GM10847 (cell line): ENCODE data around the gene INSYN1.

ENCODE experiments used
- POLR2A ChIP-seq: IDR thresholded peaks from 2 replicates; pipeline ENCODE4 v1.6.1; 2011; ENCODE audit not compliant: insufficient read length; ENCODE audit errors: extremely low read depth

INSYN1 gene

DNA sequence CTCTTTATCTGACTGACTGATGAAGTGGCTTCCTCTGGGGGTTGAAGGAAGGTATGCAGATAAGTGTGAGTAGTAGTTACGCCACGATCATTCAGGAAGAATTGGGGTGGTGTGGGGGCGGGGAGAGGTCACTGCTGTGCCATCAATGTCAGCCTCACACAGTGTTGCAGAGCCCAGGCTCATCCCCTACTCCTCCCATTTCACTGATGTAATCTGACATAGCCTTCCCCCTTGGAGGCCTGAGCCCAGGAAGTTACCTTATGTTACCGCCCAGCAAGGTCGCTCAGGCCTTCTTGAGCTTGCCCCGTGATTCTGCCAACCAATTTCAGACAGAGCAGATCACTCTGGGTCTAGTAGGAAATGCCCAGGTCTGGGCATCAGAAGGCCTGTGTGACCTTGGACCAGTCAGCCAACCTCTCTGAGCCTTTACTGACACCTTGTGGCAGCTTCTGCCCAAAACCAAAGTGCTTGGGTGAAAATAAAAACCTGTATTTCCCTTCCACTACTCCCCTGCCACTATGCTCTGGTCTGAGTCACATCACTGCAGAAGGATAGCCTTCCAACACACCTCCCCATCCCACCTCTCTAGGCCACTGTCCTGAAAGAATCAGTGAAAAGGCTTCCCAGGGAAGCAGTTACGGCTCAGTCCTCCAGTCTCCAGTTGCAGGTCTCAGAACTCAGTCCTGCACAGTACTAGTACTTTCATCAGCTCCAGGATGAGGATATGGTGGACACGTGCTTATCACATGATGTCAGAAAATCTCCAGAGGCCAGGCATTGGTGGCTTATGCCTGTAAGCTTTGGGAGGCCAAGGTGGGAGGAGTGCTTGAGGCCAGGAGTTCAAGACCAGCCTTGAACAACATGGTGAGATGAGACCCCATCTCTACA lies 28.1 kb upstream of the INSYN1 start:
- TF ChIP-seq POLR2A = no peak

DNA sequence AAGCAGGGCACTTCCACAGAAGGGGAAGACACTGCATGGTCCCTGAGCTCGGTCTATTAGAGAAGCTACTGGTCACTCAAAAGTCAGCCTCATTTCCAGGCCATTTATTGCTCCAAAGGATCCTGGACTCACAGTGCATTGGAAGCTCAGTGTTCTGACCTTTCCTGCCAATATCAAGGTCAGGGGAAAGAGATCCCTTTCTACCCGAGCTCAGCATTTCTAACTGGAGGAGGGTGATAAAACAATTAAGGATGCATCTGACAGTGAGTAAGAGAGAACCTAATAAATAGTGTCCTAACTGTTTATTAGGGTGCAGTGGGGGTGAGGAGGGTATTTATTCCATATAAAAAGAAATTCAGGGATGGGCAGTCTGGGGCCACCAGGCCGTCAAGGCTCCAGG lies 26.8 kb upstream of the INSYN1 start:
- TF ChIP-seq POLR2A = no peak

DNA sequence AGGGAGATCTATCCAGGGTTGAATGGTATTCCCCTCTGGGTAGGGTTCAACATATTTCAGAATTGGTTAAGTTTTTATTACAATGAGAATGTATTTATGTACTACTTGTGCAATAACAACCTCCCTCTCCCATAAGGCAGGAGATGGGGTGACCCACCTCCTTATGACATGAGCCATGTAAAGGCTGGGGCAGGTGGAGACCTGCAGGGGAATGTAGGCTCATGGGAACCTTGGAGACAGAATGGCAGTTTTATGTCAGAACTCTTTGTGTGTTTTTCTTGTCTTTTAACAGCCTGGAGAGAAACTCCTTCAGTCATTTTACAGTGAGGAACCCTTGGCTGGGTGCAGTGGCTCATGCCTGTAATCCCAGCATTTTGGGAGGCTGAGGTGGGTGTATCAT lies 24.6 kb upstream of the INSYN1 start:
- no peak for TF ChIP-seq POLR2A

- TF ChIP-seq POLR2A = no peak
Measured at GRCh38 chr15:73773428-73773827, 20.3 kb upstream of the INSYN1 start.

GRCh38 chr15:73771385-73772045 lies 18.4 kb upstream of the INSYN1 start:
- TF ChIP-seq POLR2A = no peak

DNA sequence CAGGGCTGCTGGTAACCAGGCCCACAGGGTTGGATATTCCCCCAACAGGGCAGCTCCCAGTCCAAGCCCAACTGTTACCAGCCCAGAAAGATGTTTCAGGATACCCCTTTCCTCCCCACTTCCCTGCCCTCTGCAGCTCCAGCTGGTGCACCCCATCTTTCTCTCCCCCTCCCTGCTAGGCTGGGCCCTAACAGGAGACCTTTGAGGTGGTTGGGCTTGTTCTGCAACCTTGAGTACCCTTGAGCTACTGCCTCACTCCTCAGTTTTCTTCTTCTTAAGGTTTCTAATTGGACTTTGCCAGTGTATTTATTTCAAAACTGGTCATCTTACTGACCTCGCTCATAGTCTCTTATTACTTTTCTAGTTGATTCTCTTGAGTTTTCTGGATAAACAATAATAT lies 16.9 kb upstream of the INSYN1 start:
- no peak for TF ChIP-seq POLR2A

- no peak for TF ChIP-seq POLR2A
Measured at GRCh38 chr15:73767806-73768501, 14.8 kb upstream of the INSYN1 start.

GRCh38 chr15:73766598-73766997 lies 13.4 kb upstream of the INSYN1 start:
- TF ChIP-seq POLR2A = no peak

DNA sequence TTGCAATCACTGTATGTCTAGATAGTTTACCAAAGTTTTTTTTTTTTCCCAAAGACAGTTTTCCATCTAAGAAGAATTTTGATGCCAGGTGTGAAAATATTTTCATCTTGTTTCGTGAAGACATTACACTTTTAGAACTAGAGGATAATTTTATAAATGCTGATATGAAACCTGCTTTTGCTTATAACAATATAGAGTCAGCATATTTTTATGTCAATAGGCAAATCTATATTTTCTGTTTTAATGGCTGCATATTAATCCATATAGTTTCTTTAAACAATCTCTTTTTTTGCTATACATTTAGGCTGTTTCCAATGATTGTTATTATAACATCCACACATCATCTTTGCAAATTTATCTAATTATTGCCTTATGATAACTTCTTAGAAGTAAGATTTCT lies 12.6 kb upstream of the INSYN1 start:
- TF ChIP-seq POLR2A = no peak

GRCh38 chr15:73763931-73764330 lies 10.8 kb upstream of the INSYN1 start:
- no peak for TF ChIP-seq POLR2A

DNA sequence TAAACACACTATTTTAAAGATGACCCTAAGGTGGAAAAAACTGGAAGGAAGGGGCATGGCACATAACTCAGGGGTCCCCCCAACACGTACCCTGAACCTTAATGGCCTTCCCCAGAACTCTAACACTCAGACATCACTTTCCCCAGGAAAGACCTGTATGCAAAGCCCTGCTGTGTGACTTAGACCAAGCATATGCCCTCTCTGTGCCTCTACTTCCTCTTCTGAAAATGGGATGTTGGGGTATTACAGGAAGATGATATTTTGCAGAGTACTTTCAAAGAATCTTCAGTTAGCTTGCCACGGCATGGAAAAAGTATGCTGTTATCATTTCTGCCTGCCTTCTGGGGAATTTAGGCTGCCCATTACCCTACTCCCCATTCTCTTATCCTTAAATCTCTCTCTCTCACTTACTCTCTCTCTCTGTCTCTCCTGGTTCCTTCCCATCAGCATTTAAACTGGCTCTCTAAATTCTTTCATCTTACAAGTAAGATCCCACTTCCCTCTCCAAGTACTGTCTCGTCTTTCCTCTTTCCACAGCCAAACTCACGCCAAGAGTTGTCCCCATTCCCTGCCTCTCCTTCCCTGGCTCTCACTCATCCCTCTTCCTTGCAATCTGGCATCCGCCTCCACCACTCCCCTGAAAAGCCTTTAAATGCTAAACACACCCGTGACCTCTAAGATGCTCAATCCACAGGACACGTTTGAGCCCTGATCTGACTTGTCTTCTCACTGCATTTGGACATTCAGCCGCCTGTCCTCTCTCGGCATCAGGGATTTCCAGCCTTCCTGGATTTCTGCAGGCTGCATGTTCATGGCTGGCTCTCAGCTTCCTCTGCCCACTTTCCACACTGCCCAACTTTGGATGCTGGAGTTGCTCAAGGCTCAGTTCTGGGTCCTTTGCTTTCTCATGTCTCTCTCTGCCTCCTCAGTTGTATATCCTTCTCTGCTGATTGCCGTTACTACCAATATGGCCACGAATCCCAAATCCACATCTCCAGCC lies 7.5 kb upstream of the INSYN1 start:
- no peak for TF ChIP-seq POLR2A

DNA sequence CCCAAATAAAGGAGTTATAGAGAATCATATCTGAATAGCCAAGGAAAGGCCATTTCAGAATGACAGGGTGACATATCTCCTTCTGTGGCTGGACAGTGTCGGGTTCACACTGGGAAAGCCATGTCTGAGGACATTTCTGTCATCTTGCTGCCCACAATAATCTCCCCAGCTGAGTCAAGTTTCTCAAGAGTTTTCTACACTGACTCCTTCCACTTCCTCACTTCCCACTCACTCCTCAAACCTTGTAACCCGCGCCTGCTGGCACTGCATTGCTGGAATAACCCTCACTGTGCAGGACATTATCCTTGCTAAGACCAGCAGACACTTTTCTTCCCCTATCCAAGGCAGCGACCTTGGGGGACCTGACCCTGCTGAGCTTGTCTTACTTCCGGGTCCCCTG lies 5.3 kb upstream of the INSYN1 start:
- no peak for TF ChIP-seq POLR2A

GRCh38 chr15:73757571-73757970 lies 4.4 kb upstream of the INSYN1 start:
- no peak for TF ChIP-seq POLR2A

DNA sequence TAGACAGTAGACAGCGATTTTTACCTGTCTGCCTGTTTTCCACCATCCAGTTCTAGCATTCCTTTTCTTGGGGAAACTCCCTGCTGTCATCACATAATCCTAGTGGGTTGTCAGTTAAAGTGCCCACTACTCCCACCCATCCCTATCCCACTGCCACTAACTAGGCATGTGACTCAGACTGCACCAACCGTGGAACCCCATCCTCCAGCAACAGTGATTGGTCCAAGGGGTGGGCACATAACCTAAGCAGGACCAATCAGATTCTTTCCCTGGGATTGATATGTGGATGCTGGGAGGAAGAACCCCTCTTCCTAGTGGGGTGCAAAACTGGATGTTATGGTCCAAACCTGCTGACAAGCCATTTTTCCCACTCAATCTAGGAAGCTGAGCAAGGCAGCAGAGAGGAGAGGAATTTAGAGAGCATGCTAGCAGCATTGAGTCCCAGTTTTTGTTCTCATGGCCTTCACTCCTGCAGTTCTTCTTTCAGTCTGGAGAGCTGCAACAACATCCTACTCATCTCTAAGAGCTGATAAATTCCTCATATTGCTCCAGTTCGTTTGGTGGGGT lies 3.9 kb upstream of the INSYN1 start:
- no peak for TF ChIP-seq POLR2A
